HepG2 (cell line): ENCODE data around the gene SMCO4. TPM values are rescaled to one million over a fixed set of nuclear protein-coding genes. Genes with fewer than 3 reads are reported as not detected.

Experiments
- ATAC-seq: fragments of 200-7000 bp; cut with Tn5 transposase; 3 replicates; pipeline ENCODE4 v1.9.1; 2020; ENCODE audit warnings: mild to moderate bottlenecking, moderate library complexity
- BruUV-seq: library from RNA; stranded (reverse); fragments of 400-500 nt; replicated peaks from 2 replicates; lab custom pipeline; 2021; lab: Mats Ljungman, UMichigan
- CTCF ChIA-PET: fragments of 300-600 bp; formaldehyde crosslinking; extraction: SDS; loops from one replicate; lab custom pipeline; 2021; ENCODE audit warnings: low total read pairs, inconsistent platforms, low intra/inter-chr PET ratio; lab: Yijun Ruan, JAX
- POLR2A ChIA-PET: fragments of 350-600 bp; sonication (Branson Sonifier 250); formaldehyde crosslinking; loops from one replicate; lab custom pipeline; 2020; ENCODE audit warnings: antibody characterized with exemption, inconsistent platforms; lab: Yijun Ruan, JAX
- DNase-seq: peaks from one replicate; pipeline ENCODE4 v3.0.0-alpha.2; 2015; ENCODE audit warnings: low spot score
- FAIRE-seq: peaks from 3 replicates; lab custom pipeline; 2011; peaks lifted over from hg19 to GRCh38; lab: Jason Lieb, UNC
- H2AFZ ChIP-seq: one replicate; pipeline ENCODE4 v1.6.1; 2011; ENCODE audit warnings: low read length, inconsistent platforms
- H3K27ac ChIP-seq: fragments of 300-600 bp; 3 replicates; pipeline ENCODE4 v1.8.0; 2011; ENCODE audit warnings: mixed run types, mild to moderate bottlenecking, mixed read lengths, low read length, inconsistent platforms; ENCODE audit not compliant: insufficient read depth; ENCODE audit errors: extremely low read length
- H3K27me3 ChIP-seq, 2 experiments: fragments of 200-600 bp in 1 of 2; 2 replicates in 1 of 2; 3 replicates in 1 of 2; pipeline versions ENCODE4 v1.6.0 to v1.8.0; 2011; ENCODE audit warnings: low read length in 2 of 2, mild to moderate bottlenecking in 2 of 2, moderate library complexity in 2 of 2, inconsistent platforms in 1 of 2; ENCODE audit not compliant: insufficient read depth in 2 of 2, control insufficient read depth in 1 of 2
- H3K36me3 ChIP-seq, 2 experiments: fragments of 200-600 bp in 1 of 2; replicated peaks in 1 of 2; 2 replicates in 1 of 2; 3 replicates in 1 of 2; pipeline versions ENCODE4 v1.5.1 to v1.8.0; 2011; ENCODE audit warnings: low read length in 2 of 2, inconsistent platforms in 1 of 2; ENCODE audit not compliant: insufficient read depth in 2 of 2, control insufficient read depth in 1 of 2
- H3K4me1 ChIP-seq: 2 replicates; pipeline ENCODE4 v1.5.1; 2012; ENCODE audit warnings: low read length, inconsistent platforms; ENCODE audit not compliant: insufficient read depth
- H3K4me2 ChIP-seq: 2 replicates; pipeline ENCODE4 v1.6.0; 2011; ENCODE audit warnings: low read depth, low read length, inconsistent platforms
- H3K4me3 ChIP-seq, 3 experiments: fragments of 200-600 bp in 1 of 3; sonication (generic), shearing (Covaris generic) in 1 of 3; replicated peaks in 1 of 3; 2 replicates each; pipeline ENCODE4 v1.5.1; 2011 to 2016; ENCODE audit warnings: low read length in 3 of 3, inconsistent platforms in 2 of 3, low read depth in 2 of 3, mild to moderate bottlenecking in 2 of 3, control low read depth in 1 of 3, mixed read lengths in 1 of 3; ENCODE audit not compliant: insufficient read depth in 1 of 3
- H3K79me2 ChIP-seq: one replicate; pipeline ENCODE4 v1.6.1; 2011; ENCODE audit warnings: low read length, inconsistent platforms; ENCODE audit not compliant: insufficient read depth
- H3K9ac ChIP-seq: 2 replicates; pipeline ENCODE4 v1.6.0; 2011; ENCODE audit warnings: mild to moderate bottlenecking, low read depth, low read length, inconsistent platforms; ENCODE audit not compliant: insufficient read depth
- H3K9me3 ChIP-seq: 2 replicates; pipeline ENCODE4 v1.5.1; 2012; ENCODE audit warnings: mild to moderate bottlenecking, low read length
- H4K20me1 ChIP-seq: 2 replicates; pipeline ENCODE4 v1.6.0; 2011; ENCODE audit warnings: inconsistent platforms, mild to moderate bottlenecking, low read length, moderate library complexity; ENCODE audit not compliant: insufficient read depth
- AGO1 ChIP-seq: fragments of 200-400 bp; formaldehyde crosslinking; IDR thresholded peaks from 2 replicates; pipeline ENCODE4 v1.6.1; 2017; ENCODE audit warnings: mild to moderate bottlenecking, low read depth, low read length, moderate library complexity; ENCODE audit not compliant: poor library complexity, severe bottlenecking
- CCDC6 ChIP-seq: sonication (generic); formaldehyde crosslinking; IDR thresholded peaks from 2 replicates; pipeline ENCODE4 v1.8.1; 2022; ENCODE audit warnings: mild to moderate bottlenecking, missing genetic modification reagents, moderate library complexity
- KDM5A ChIP-seq: fragments of 200-600 bp; sonication (generic); IDR thresholded peaks from 2 replicates; pipeline ENCODE4 v1.7.0; 2018; ENCODE audit warnings: antibody characterized with exemption, mild to moderate bottlenecking, low read length, borderline replicate concordance
- MAZ ChIP-seq, 2 experiments: sonication (generic) in 1 of 2; formaldehyde crosslinking in 1 of 2; IDR thresholded peaks; 2 replicates each; pipeline versions ENCODE4 v1.5.0 to v1.6.1; 2012 to 2020; ENCODE audit warnings: low read depth in 2 of 2, mild to moderate bottlenecking in 2 of 2, borderline replicate concordance in 1 of 2, improper control_type of control experiment in 1 of 2, low read length in 1 of 2, missing genetic modification reagents in 1 of 2, moderate library complexity in 1 of 2
- PBX2 ChIP-seq: IDR thresholded peaks from 2 replicates; pipeline ENCODE4 v1.6.1; 2016; ENCODE audit warnings: control low read depth
- RFXANK ChIP-seq: IDR thresholded peaks from 2 replicates; pipeline ENCODE4 v1.6.1; 2016
- SMAD9 ChIP-seq: sonication (generic); formaldehyde crosslinking; IDR thresholded peaks from 2 replicates; pipeline ENCODE4 v1.5.1; 2020; ENCODE audit warnings: mild to moderate bottlenecking, missing genetic modification reagents
- ZNF747 ChIP-seq: sonication (generic); formaldehyde crosslinking; IDR thresholded peaks from 2 replicates; pipeline ENCODE4 v1.8.1; 2023; ENCODE audit warnings: missing genetic modification reagents, mild to moderate bottlenecking, borderline replicate concordance
- ZNF782 ChIP-seq: sonication (generic); formaldehyde crosslinking; IDR thresholded peaks from 2 replicates; pipeline ENCODE4 v1.4.0; 2020; ENCODE audit warnings: missing genetic modification reagents, mild to moderate bottlenecking, borderline replicate concordance
- ZSCAN25 ChIP-seq: sonication (generic); formaldehyde crosslinking; IDR thresholded peaks from 2 replicates; pipeline ENCODE4 v1.8.0; 2022; ENCODE audit warnings: mild to moderate bottlenecking, missing genetic modification reagents
- WGBS: methylation state at CpG from one replicate; pipeline ENCODE4 v1.1.6; 2017; ENCODE audit warnings: low lambda C conversion rate; 5-methylcytosine and 5-hydroxymethylcytosine counted together
- in situ Hi-C: cut with HindIII; loops from 2 replicates; pipeline ENCODE4 v1.10.0; 2017; ENCODE audit warnings: low pct_unique_long_range_greater_than_20kb; ENCODE audit not compliant: extremely low pct_ligation_motif_present
- intact Hi-C: fragments of 100-400 bp; cut with micrococcal nuclease; formaldehyde crosslinking; loops from one replicate; pipeline ENCODE4 v1.10.0; 2022; ENCODE audit not compliant: unreplicated experiment
- polyA plus RNA-seq, 8 experiments: library from polyadenylated mRNA; depleted of rRNA in 3 of 8; stranded (reverse) in 7 of 8; unstranded in 1 of 8; fragments of >200 nt; fragmentation: Illumina TruSeq in 4 of 8; extraction: Trizol in 4 of 8; gene quantifications; 2 replicates each; pipeline versions ENCODE4 v1.2.1 to v1.2.3, GENCODE V29; 2011 to 2016; ENCODE audit warnings: low read depth in 4 of 8, missing spikeins in 1 of 8, mixed read lengths in 1 of 8; ENCODE audit not compliant: insufficient read depth in 1 of 8
- total RNA-seq, 5 experiments: library from RNA; depleted of rRNA; stranded (reverse); fragments of >200 nt; fragmentation: Illumina TruSeq; extraction: Trizol; gene quantifications; 2 replicates each; pipeline ENCODE4 v1.2.3, GENCODE V29; 2016; ENCODE audit warnings: low read depth in 1 of 5
- TF ChIP-seq, protein P1 (sequence below): sonication (generic); formaldehyde crosslinking; IDR thresholded peaks from 2 replicates; pipeline ENCODE4 v1.4.0; 2020; ENCODE audit warnings: mild to moderate bottlenecking, missing genetic modification reagents
- TF ChIP-seq, protein P2 (sequence below): sonication (generic); formaldehyde crosslinking; IDR thresholded peaks from 2 replicates; pipeline ENCODE4 v1.8.1; 2023; ENCODE audit warnings: mild to moderate bottlenecking, moderate library complexity, missing genetic modification reagents
- TF ChIP-seq, protein P3 (sequence below): sonication (generic); formaldehyde crosslinking; IDR thresholded peaks from 2 replicates; pipeline ENCODE4 v1.5.1; 2020; ENCODE audit warnings: missing genetic modification reagents, mild to moderate bottlenecking, borderline replicate concordance

Gene SMCO4
- total and polyA plus RNA-seq, 2 of the 13 experiments (the other 11 are each of a cell fraction or from before 2014, with no cell fraction given), result 10.6 to 28.5 TPM

- DNase-seq, result no peak
- H3K9ac ChIP-seq, result no peak overlapping the region
- intact Hi-C loops, result no loop called here
- no peak overlapping the region for H3K4me3 ChIP-seq
- POLR2A ChIA-PET, result no interaction called here
- WGBS, result 95% methylated on average over 4 of the region's 4 CpGs
- peaks cover 34% of the 10 kb centered on the region for H3K4me1 ChIP-seq
- CTCF ChIA-PET, result no interaction called here
- no peaks in the 10 kb centered on the region for H3K9me3 ChIP-seq
- no peaks in the 10 kb centered on the region for H3K27me3 ChIP-seq
- no peak overlapping the region for H3K27ac ChIP-seq
- H3K4me2 ChIP-seq, result no peak overlapping the region
- H3K36me3 ChIP-seq, result 0 out of 5 replicates have a peak, but pooled peaks cover 0 to 9% of the 10 kb centered on the region in 2 experiments
- no peak for ATAC-seq
- no peaks in the 10 kb centered on the region for H3K79me2 ChIP-seq
- H2AFZ ChIP-seq, result no peak overlapping the region
- H4K20me1 ChIP-seq, result peaks cover 5% of the 10 kb centered on the region; the same call in 1 of the 2 replicates
- BruUV-seq, result no TSS peak
- in situ Hi-C loops, result no loop called here
- FAIRE-seq, result no peak
- TF ChIP-seq SMAD9 (CRISPR knock-in tag) (no peak), RFXANK (no peak), MAZ (IDR thresholded peaks at IDR 0.05; ENCODE audit: borderline replicate concordance, low read depth, low read length) (no peak), MAZ (CRISPR knock-in tag; IDR thresholded peaks at IDR 0.05; ENCODE audit: low read depth) (no peak), PBX2 (CRISPR knock-in tag) (no peak), ZNF782 (no peak), ZSCAN25 (CRISPR knock-in tag) (no peak), KDM5A (no peak), ZNF747 (CRISPR knock-in tag) (no peak), CCDC6 (no peak), AGO1 (no peak)
- TF ChIP-seq, protein P1, sequence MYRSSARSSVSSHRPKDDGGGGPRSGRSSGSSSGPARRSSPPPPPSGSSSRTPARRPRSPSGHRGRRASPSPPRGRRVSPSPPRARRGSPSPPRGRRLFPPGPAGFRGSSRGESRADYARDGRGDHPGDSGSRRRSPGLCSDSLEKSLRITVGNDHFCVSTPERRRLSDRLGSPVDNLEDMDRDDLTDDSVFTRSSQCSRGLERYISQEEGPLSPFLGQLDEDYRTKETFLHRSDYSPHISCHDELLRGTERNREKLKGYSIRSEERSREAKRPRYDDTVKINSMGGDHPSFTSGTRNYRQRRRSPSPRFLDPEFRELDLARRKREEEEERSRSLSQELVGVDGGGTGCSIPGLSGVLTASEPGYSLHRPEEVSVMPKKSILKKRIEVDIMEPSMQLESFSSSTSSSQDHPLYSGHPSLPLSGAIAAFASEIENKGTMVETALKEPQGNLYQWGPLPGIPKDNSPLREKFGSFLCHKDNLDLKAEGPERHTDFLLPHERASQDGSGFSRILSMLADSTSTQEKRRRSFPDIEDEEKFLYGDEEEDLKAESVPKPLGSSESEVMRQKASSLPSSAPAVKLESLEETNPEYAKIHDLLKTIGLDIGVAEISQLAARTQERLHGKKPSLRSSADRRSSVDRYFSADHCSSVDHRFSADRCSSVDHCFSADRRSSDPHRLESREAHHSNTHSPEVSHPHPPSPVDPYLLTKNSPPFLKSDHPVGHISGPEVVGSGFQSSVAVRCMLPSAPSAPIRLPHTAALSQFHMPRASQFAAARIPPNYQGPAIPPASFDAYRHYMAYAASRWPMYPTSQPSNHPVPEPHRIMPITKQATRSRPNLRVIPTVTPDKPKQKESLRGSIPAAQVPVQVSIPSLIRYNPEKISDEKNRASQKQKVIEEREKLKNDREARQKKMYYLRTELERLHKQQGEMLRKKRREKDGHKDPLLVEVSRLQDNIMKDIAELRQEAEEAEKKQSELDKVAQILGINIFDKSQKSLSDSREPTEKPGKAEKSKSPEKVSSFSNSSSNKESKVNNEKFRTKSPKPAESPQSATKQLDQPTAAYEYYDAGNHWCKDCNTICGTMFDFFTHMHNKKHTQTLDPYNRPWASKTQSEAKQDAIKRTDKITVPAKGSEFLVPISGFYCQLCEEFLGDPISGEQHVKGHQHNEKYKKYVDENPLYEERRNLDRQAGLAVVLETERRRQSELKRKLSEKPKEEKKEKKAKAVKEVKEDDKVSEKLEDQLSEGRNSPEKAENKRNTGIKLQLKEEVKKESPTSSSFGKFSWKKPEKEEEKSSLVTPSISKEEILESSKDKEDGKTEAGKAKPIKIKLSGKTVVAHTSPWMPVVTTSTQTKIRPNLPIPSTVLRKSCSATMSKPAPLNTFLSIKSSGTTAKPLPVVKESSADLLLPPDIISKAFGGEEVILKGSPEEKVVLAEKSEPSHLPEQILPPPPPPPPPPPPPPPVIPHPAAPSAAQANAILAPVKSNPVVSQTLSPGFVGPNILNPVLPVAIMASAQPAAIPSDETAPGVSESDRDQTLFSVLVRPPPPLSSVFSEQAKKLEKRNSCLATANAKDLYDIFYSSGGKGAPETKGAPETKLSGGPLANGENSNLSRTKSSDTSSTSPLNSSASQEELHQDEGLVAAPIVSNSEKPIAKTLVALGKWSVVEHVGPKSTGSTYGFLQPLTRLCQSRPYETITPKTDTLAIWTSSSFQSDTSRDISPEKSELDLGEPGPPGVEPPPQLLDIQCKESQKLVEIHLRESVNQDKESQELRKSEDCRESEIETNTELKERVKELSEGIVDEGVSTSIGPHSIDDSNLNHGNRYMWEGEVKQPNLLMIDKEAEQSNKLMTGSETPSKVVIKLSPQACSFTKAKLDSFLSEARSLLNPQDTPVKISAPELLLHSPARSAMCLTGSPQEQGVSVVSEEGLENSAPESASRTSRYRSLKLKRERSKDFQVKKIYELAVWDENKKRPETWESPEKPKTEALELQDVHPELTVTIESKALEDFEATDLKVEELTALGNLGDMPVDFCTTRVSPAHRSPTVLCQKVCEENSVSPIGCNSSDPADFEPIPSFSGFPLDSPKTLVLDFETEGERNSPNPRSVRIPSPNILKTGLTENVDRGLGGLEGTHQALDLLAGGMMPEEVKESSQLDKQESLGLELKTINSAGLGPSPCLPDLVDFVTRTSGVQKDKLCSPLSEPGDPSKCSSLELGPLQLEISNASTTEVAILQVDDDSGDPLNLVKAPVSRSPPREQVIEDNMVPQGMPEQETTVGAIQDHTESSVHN (CRISPR knock-in tag), result no peak
- TF ChIP-seq, protein P2, sequence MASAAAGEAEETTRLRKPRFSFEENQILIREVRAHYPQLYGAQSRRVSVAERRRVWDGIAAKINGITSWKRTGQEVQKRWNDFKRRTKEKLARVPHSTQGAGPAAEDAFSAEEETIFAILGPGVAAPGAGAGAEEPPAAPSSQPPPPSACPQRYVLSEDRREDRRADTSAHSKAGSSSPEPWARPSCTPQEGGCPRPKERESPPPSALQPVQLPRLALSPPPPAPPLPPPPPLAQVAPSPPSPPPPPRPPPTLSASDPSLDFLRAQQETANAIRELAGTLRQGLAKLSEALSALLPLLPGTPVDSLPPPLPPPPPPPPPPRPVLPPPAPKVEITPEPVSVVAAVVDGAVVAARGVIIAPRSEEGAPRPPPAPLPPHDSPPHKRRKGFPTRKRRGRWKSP, result no peak
- TF ChIP-seq, protein P3, sequence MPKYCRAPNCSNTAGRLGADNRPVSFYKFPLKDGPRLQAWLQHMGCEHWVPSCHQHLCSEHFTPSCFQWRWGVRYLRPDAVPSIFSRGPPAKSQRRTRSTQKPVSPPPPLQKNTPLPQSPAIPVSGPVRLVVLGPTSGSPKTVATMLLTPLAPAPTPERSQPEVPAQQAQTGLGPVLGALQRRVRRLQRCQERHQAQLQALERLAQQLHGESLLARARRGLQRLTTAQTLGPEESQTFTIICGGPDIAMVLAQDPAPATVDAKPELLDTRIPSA (CRISPR knock-in tag), result no peak
Measured at GRCh38 chr11:93498161-93498560, 45.0 kb downstream of the SMCO4 start.
